Central memory CD4-positive, alpha-beta T cell (primary cell): ENCODE results near the gene FJX1.
"Not testable (repeated sequence)": the region's sequence is repeated elsewhere in the genome, so short reads cannot be mapped to it uniquely, and the experiment has no call there.

ENCODE experiments used
- DNase-seq: peaks from one replicate; pipeline ENCODE4 v3.0.0; 2022

The FJX1 gene

GRCh38 chr11:35635933-35636332 lies 17.7 kb downstream of the FJX1 start:
- DNase-seq = no peak

- no peak for DNase-seq
Observed at GRCh38 chr11:35639591-35640179, 21.4 kb downstream of the FJX1 start.

DNA sequence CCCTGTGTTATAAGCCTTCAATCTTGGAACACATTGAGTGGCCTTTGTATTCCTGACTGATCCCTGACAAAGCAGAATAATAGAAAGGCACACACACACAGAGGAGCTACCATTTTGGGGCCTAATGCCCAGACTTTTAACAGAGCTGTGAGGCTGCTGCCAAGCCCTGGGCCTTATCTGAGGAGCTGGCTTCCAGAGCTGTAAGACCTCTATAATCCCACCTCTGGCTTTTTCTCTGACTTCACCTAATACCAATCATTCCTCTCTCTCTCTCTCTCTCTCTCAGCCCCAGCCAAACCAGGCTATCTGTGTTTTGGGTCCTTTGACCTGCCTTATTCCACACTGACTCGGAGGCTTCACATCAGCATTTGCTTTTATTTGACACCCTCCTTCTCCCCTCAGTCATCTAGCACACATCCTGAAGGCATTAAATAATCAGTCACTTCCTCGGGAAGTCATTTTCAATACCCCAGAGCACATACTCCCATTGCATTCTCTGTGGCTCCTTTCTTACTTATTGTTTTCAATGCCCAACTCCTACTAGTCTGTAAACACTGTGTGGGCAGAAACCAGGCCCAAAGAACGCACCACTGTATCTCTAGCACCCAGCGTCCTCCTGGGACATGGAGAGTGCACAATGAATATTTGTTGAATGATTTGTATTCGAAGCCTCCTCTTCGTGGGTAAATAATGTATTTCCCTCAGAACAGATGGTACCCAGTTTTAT lies 23.1 kb downstream of the FJX1 start:
- DNase-seq = no peak

GRCh38 chr11:35641964-35642363 lies 23.7 kb downstream of the FJX1 start:
- DNase-seq = no peak

GRCh38 chr11:35647421-35648093 lies 29.3 kb downstream of the FJX1 start:
- DNase-seq = no peak

GRCh38 chr11:35650006-35650405 lies 31.7 kb downstream of the FJX1 start:
- DNase-seq = no peak

GRCh38 chr11:35650467-35650866 lies 32.2 kb downstream of the FJX1 start:
- DNase-seq = no peak

GRCh38 chr11:35651263-35651662 lies 33.0 kb downstream of the FJX1 start:
- no peak for DNase-seq

DNA sequence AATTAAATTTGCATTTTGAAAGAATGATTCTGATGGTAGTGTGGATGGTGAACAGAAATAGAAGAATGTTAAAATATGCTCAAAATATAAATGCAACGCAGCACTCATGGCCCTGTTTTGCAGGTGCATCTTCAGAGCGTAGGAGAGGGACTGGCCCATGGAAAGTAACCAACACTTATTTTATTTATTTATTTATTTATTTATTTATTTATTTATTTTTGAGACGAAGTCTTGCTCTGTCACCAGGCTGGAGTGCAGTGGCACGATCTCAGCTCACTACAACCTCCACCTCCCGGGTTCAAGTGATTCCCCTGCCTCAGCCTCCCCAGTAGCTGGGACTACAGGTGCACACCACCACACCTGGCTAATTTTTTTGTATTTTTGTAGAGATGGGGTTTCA lies 34.5 kb downstream of the FJX1 start:
- DNase-seq = not testable (repeated sequence)

GRCh38 chr11:35654711-35655110 lies 36.5 kb downstream of the FJX1 start:
- no peak for DNase-seq

DNA sequence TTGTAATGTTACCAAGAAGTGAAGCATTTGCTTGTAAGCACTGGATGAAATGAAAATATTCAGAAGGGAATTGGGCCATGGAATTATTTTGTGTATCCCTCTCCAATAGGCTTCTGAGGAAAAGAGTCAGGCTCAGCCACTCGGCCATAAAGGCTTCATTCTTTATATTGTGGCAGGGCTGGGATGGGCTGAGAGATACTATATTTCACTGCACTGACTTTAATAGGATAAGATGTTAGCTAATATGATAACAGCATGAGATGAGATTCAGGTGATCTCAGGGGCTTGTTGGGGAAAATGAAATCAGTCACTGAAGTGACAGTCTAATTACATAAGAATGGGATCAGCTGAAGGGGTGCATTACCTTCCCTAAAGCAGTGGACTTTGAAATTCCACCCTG lies 37.0 kb downstream of the FJX1 start:
- no peak for DNase-seq

GRCh38 chr11:35655856-35656255 lies 37.6 kb downstream of the FJX1 start:
- no peak for DNase-seq

DNA sequence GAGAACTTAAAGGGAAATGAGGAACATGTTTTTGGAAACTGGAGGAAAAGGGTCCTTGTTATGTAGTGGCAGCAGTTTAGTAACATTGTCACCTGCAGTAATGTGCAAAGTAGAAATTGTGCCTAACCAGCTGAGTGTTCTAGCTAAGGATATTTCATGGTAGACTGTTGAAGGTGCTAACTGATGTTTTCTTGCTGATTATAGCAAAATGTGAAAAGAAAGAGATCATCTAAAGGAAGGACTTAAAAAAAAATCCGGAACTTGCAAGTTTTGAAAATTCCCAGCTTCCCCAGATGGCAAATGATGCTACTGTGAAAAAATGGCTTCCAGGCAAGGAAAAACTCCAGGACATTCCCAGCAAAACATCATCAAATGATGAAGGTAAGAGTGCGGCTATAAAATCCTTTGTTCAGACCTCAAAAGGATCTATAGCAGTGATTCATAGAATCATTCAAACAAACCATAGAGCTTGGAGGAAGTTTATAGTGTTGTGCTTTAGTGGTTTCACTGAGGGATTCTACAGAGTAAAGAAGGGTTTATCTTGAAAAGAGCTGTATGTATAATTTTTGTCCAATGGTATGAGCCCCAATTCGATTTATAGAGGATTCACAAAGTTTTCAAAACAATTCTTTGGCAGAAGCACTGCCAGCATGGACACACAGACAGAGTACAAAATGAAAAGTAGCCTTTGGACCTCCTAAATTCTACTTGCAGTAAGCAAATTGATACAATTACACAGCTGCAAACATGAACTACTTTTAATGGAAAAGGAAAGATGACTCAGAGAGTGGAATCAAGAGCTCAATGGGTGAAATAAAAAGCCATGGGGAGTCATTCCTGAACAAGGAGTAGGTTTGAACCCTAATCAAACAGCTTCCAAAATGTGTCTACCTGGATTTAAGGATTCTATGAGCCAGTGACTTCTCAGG lies 40.0 kb downstream of the FJX1 start:
- DNase-seq = no peak

- no peak for DNase-seq
Observed at GRCh38 chr11:35661534-35661933, 43.3 kb downstream of the FJX1 start.

DNA sequence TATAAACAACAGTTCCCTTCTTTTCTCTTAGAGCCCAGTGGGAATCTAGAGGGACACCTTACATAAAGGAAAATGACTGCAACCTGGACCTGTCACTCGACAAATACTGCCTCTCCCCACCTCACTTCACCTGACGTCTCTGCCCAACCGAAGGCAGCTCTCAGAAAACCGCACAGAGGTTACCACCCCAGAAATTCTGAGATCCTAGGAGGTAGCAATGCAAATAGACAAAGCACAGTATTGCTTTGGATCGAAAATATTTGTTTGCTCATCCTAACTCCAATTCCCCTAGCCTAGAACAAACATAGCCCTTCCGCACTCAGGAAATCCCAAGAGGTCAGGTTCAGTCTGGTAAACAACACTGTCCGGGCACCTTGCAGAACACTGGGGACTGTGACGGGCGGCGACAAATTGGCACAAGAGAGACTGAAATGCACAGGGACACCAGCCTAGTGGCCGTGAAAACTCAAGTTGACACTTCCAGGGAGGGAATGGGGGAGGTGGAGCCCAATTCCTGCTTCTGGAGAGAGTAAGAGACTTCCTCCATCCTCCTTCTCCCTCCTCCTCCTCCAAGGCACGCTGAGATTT lies 43.9 kb downstream of the FJX1 start:
- DNase-seq = peak; percentile 44

- peak; percentile 83 for DNase-seq
Observed at GRCh38 chr11:35662649-35663407, 44.6 kb downstream of the FJX1 start, which contains the start of gene TRIM44. Gene TRIM44, plus strand, starts transcription at chr11:35662775. Its CDS starts 337 bp downstream, at chr11:35663112.

DNA sequence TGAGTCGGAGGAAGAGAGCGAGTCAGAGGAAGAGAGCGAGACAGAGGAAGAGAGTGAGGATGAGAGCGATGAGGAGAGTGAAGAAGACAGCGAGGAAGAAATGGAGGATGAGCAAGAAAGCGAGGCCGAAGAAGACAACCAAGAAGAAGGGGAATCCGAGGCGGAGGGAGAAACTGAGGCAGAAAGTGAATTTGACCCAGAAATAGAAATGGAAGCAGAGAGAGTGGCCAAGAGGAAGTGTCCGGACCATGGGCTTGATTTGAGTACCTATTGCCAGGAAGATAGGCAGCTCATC lies 45.1 kb downstream of the FJX1 start:
- DNase-seq = no peak

GRCh38 chr11:35664977-35665441 lies 46.7 kb downstream of the FJX1 start:
- DNase-seq = no peak

DNA sequence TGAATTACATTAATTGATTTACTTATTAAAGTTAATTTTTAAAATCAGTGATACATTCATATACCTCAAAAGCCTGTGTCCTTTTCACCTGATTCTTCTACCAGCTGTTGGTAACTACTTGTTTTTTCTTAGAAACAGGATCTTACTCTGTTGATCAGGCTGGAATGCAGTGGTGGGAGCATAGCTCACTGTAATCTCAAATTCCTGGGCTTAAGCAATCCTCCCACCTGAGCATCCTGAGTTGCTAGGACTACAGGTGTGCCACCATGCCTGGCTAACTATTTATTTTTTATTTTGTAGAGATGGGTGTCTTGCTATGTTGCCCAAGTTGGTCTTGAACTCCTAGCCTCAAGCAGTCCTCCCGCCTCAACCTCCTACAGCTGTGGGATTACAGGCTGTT lies 49.0 kb downstream of the FJX1 start:
- no peak for DNase-seq

GRCh38 chr11:35668350-35668749 lies 50.1 kb downstream of the FJX1 start:
- not testable (repeated sequence) for DNase-seq
